GM18508 (cell line): Measurements from ENCODE around the gene UTP4.
"Not testable (repeated sequence)": the region's sequence is repeated elsewhere in the genome, so short reads cannot be mapped to it uniquely, and the experiment has no call there.

Experiments used
- ATAC-seq: cut with Tn5 transposase; IDR thresholded peaks from one replicate; pipeline ENCODE4 v1.9.1; 2021; ENCODE audit warnings: moderate number of reproducible peaks; ENCODE audit not compliant: insufficient read depth, unreplicated experiment

Gene UTP4

DNA sequence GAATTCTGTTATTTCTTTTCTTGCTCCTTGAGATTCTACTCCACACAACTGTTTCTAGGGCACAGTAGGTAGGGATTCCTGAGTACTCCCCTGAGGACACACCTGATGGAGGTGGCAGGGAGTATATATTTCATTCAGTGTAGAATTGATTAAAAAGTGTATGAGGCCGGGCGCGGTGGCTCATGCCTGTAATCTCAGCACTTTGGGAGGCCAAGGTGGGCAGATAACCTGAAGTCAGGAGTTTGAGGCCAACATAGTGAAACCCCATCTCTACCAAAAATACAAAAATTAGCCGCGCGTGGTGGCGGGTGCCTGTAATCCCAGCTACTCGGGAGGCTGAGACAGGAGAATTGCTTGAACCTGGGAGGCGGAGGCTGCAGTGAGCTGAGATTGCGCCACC lies 5.6 kb upstream of the UTP4 start:
- ATAC-seq = not testable (repeated sequence)

GRCh38 chr16:69127966-69128510 lies 4.4 kb upstream of the UTP4 start:
- no peak for ATAC-seq

DNA sequence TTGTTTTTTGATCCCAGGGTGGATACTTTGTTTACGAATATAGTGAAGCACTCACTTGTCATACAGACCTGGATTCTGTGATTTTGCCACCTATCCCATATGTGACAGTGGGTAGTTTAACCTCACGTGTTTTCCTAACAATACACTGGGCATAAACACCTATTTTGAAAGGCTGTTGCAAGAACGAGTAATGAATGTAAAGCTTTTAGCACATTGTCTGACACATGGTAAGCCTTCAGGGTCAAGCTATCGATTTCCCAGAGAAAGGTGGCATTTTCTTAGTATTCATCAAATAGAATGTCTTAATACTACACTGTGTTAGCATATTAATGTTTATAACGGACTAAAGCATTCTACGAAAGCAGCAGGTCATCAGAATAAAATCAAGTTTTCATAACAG lies 2.0 kb upstream of the UTP4 start:
- no peak for ATAC-seq

- ATAC-seq = no peak
These were observed 1.1 kb upstream of the UTP4 start for GRCh38 chr16:69131167-69131838.

DNA sequence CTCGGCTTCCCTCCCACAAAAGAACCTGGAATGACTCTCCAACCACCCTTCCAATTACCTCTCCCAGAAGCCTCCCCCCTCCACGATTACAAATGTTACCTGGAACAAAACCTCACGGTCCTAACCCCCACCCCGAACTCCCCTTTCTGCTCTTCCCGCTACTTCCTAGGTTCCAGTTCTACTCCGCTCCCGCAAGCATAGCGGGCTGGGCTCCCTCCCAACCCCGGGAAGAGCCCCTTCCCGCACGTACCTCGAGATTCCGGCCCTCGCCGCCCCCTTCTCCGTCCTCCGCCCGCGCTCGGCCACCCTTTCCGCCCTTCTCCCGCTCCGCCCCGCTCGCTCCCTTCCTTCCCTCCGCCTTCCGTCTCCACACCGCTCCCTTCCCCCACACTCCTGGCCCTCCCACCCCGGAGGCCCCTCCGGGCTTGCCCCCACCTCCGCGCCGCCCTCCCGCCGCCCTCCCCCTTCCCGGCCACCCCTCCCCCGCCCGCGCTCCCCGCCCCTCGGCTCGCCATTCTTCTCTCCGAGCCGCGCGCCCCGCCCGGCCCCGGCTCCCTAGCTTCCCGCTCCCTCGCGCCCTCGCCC lies 518 bp upstream of the UTP4 start:
- no peak for ATAC-seq

DNA sequence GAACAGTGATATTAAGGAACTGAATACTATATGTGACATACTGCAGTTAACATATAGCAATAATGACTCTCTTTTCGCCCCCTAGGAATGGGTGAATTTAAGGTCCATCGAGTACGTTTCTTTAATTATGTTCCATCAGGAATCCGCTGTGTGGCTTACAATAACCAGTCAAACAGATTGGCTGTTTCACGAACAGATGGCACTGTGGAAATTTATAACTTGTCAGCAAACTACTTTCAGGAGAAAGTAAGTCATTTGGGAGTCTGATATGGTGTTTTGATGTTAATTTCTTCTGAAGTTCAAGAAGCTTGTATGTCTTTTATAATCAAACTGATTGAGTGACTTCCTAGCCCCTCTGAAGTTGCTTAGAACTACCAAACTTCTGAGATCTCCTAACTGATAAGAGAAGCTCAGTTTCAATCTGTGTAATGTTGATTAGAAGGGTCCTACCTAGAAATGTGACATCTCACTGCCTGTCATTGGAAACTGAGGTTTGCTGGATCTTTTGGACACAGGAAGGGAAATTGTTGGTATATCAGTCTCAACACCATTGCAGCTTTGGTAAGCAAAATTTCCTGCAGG lies 1.0 kb downstream of the UTP4 start:
- ATAC-seq = no peak

- ATAC-seq = no peak
These were observed 6.2 kb downstream of the UTP4 start for GRCh38 chr16:69138608-69139007.

GRCh38 chr16:69139464-69139863 lies 7.0 kb downstream of the UTP4 start:
- not testable (repeated sequence) for ATAC-seq

GRCh38 chr16:69141014-69141413 lies 8.6 kb downstream of the UTP4 start:
- ATAC-seq = no peak

GRCh38 chr16:69141936-69142335 lies 9.5 kb downstream of the UTP4 start:
- no peak for ATAC-seq

GRCh38 chr16:69143116-69143515 lies 10.7 kb downstream of the UTP4 start:
- ATAC-seq = no peak

DNA sequence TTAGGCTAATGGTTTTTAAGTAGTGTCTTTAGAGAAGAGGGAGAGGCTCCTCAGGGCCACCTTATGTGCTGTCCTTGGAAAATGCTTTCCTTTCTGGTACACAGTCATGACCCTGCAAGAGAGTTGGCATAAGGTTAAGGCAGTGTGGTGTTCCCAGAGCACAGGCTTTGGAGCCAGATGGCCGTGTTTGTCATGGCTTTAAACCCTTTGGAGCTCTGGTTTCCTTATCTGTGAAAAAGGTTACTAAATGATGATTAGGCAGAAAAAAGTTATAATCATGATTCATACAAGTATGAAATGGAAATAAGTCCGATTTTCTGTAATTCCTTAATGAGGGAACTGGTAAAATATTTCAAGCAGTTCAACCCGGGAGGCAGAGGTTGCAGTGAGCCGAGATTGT lies 13.2 kb downstream of the UTP4 start:
- ATAC-seq = no peak

- ATAC-seq = not testable (repeated sequence)
These were observed 17.2 kb downstream of the UTP4 start for GRCh38 chr16:69149621-69150020.

DNA sequence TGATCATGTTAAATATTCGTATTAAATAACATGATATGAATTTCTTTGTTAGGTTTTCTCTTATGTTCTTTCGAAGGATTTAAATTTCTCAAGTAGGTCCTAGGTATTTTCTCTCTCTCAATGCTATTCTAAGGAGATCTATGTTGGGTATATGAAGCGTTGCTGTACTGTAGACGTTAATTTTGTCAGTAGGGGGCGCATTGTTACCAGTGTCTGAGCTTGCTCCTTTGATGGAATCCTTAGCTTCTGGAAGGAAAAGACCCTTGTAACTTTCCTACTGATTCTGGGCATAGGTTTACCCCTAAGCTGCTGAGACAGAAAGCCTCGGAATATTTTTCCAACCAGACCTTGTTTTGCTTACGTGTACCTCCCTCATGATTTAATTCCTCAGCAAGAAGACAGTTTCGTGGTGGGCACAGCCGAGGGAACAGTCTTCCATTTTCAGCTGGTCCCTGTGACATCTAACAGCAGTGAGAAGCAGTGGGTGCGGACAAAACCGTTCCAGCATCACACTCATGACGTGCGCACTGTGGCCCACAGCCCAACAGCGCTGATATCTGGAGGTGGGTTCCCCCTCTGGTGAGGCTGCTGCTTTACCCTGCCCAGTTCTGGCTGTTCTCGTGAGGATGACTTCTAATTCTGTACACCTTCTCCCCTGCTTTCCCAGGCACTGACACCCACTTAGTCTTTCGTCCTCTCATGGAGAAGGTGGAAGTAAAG lies 17.9 kb downstream of the UTP4 start:
- no peak for ATAC-seq

GRCh38 chr16:69157196-69157595 lies 24.7 kb downstream of the UTP4 start:
- no peak for ATAC-seq

- no peak for ATAC-seq
These were observed 27.7 kb downstream of the UTP4 start for GRCh38 chr16:69160192-69160591.

GRCh38 chr16:69165584-69165983 lies 33.1 kb downstream of the UTP4 start:
- no peak for ATAC-seq

DNA sequence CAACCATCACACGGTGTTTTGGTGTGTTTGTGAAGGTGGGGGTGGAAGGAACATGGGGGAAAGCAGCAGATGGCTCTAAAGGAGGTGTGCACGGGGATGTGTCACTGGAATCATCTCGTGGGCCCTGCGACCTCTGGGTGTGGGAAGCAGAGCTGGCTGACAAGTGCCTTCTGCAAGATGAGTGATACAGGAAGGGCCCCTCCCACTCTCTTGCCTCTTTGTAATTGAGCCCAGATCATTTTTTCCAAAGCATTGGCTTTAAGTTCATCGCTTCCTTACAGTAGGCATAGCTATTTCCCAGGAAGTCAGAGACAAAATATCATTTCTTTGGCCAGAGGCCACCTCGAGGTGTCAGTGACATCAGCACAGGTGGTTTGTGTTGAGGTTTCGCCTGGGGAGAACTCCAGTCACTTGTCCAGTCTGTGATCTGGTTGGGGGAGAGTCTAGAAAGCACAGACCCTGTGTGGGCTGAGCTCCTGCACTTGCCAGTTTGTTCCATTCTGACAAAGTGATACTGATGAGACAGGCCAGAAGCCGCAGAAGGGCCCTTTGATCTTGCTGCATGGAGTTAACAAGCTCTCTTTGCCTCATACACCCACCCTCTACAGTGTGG lies 33.9 kb downstream of the UTP4 start:
- ATAC-seq = no peak

DNA sequence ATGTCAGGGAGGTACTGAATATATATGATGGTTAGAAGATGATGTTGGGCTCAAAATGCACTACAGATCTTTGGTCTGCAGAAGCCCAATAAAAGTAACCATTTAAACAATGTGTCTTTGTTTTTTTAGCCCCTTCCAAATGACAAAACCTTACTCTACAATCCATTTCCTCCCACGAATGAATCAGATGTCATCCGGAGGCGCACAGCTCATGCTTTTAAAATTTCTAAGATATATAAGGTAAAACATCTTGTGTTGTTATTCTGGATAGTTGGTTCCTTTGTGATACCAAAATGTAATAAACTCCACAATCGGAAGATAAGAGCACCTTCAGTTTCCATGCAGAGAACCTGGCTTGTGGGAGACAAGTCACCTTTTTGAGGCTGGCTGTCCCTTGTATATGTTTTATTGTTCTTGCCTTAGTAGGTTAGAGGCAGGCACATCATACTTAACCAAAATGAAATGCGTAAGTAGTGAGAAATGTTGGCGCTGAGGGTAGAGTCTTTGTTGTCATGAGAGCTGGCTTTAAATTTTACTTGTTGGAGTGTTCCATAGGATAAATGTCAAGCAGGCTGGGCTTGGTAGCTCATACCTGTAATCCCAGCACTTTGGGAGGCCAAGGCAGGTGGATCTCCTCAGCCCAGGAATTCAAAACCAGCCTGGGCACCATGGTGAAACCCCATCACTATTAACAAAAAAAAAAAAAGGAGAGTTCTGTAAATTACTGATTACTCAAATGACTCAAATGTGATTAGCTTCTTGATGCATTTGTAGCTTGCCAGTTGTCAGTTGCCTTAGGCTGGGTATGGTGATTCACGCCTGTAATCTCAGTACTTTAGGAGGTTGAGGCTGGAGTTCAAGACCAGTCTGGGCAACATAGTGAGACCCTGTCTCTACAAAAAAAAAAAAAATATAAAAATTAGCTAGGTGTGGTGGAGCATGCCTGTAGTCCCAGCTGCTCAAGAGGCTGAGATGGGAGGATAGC lies 34.8 kb downstream of the UTP4 start:
- no peak for ATAC-seq
